ENCODE measurements around the gene ACAA2. TPM values are rescaled to one million over a fixed set of nuclear protein-coding genes. Genes with fewer than 3 reads are reported as not detected.

Gene ACAA2
- total and polyA plus RNA-seq, 8 donors = 20.3 to 53.0 (median 32.5) TPM

DNA sequence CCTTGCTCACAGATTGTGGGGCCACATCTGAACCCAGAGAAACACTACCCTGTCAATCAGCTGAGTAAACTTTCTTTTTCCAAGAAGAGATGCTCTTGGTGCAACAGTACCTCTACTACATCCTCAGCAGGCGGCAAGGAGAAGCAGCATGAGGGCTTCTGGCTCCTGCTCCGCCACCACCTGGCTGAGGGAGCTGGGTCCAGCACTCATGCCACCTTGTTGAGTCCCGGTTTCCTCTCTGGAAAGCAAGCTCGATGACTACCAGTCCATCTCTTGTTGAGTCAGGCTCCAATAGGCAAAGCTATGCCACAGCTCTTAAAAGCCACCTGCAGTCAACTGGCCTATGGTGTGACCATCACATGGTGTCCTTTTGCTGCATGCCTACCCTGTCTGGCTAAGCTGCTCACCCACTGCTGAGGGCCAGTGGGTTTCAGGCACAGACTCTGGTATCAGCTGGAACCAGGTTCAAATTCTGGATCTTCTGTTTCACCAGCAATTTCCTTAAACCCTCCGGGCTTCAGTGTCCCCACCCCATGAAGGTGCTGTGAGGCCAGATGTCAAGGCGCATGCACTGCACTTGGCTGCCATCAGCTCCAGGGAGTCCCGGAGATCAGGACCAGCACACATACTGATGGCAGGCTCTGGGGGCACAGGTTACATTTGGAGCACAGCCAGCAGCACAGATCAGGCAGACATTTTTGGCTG lies 42.5 kb upstream of the ACAA2 start:
- no peak for FAIRE-seq

DNA sequence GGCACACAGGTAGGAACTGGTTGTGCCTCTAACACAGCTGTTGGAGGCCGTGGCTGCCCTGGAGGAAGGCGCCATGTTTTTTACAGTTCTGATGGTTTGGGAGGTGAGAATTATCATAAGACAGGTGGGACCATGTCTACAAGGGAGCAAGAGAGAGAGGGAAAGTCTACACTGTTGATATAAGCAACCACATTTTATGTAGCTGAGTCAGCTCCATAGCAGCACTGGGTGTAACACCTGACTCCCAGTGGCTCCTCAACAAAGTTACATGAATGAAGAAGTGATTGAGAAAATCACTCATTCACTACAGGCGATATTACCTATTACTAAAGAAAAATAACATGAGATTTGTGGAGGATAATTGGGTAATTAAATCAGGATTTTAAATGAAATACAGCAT lies 41.3 kb upstream of the ACAA2 start:
- peaks cover 9 to 17% (median 9%) of the 10 kb centered on the region in 3 donors for H3K4me1 ChIP-seq
- H3K9me3 ChIP-seq = no peaks in the 10 kb centered on the region
- no peaks in the 10 kb centered on the region for H3K36me3 ChIP-seq
- ATAC-seq = no peak
- H3K27me3 ChIP-seq = no peaks in the 10 kb centered on the region
- FAIRE-seq = no peak
- DNase-seq = no peak
- H3K4me3 ChIP-seq = no peak overlapping the region
- no peak overlapping the region for H3K27ac ChIP-seq
- intact Hi-C loops (cut with DNase I) = loop anchor here in 2 of 3 donors (5.0 to 10.0 kb wide), 4 partner anchors 290 to 342 kb away; partner anchors contain the start of gene LIPG (in 1 of the 2)
- 95 to 96% methylated on average over 3 of the region's 3 CpGs for WGBS, 2 donors
- TF ChIP-seq CTCF (IDR thresholded peaks at IDR 0.05) = no peak

More for the DNA sequence above, 42.5 kb upstream of the ACAA2 start:
- ATAC-seq = no peak
- DNase-seq = no peak
- peaks cover 13 to 23% (median 15%) of the 10 kb centered on the region in 3 donors for H3K4me1 ChIP-seq
- H3K36me3 ChIP-seq = no peaks in the 10 kb centered on the region
- TF ChIP-seq CTCF (IDR thresholded peaks at IDR 0.05) = no peak
- H3K4me3 ChIP-seq = no peak overlapping the region
- no peaks in the 10 kb centered on the region for H3K9me3 ChIP-seq
- H3K27ac ChIP-seq = no peak overlapping the region
- intact Hi-C loops (cut with DNase I) = loop anchor here in 2 of 3 donors (5.0 to 10.0 kb wide), 4 partner anchors 291 to 344 kb away; partner anchors contain the start of gene LIPG (in 1 of the 2)
- WGBS, 2 donors = 91 to 92% methylated on average over 7 of the region's 7 CpGs
- no peaks in the 10 kb centered on the region for H3K27me3 ChIP-seq

- H3K4me1 ChIP-seq = peaks cover 0 to 8% (median 0%) of the 10 kb centered on the region in 3 donors
- H3K36me3 ChIP-seq = no peaks in the 10 kb centered on the region
- DNase-seq = no peak
- FAIRE-seq = no peak
- no peak for ATAC-seq
- H3K4me3 ChIP-seq = no peak overlapping the region
- H3K27me3 ChIP-seq = no peaks in the 10 kb centered on the region
- intact Hi-C loops (cut with DNase I) = loop anchor here in 1 of 3 donors (10.0 kb wide), 2 partner anchors 289 to 339 kb away; partner anchors contain the start of gene LIPG
- no peaks in the 10 kb centered on the region for H3K9me3 ChIP-seq
- TF ChIP-seq CTCF (IDR thresholded peaks at IDR 0.05) = no peak
- WGBS, 2 donors = 89 to 91% methylated on average over 8 of the region's 8 CpGs
- H3K27ac ChIP-seq = no peak overlapping the region
Observed at GRCh38 chr18:49853436-49853835, 40.1 kb upstream of the ACAA2 start.

DNA sequence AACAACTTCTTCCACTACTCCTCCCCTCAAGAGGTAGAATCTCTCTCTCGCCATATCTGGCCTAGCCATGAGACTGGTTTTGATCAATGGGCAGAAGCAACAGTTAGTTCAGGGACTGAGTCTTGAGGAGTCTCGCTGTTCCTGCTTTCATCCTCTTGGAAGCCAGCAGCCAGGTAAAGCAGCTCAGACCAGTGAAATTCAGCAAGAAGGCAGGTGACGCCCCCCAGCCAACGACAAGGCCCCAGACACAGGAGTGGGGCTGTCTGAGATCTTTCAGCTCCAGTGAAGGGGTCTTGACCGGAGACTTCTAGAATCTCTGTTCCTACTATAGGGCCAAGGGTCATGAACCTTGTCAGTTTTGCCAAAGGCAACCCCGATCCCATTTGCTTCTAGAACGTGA lies 39.7 kb upstream of the ACAA2 start:
- DNase-seq = no peak
- Histone ChIP-seq H3K4me3 (no peak overlapping the region), H3K27ac (no peak overlapping the region), H3K27me3 (no peaks in the 10 kb centered on the region), H3K9me3 (no peaks in the 10 kb centered on the region), H3K36me3 (no peaks in the 10 kb centered on the region), H3K4me1 (peaks cover 0 to 3% (median 0%) of the 10 kb centered on the region in 3 donors)
- 80 to 84% methylated on average over 7 of the region's 7 CpGs for WGBS, 2 donors
- intact Hi-C loops (cut with DNase I) = loop anchor here in 1 of 3 donors (10.0 kb wide), 2 partner anchors 288 to 338 kb away; partner anchors contain the start of gene LIPG
- no peak for FAIRE-seq
- TF ChIP-seq CTCF (IDR thresholded peaks at IDR 0.05) = no peak
- no peak for ATAC-seq

DNA sequence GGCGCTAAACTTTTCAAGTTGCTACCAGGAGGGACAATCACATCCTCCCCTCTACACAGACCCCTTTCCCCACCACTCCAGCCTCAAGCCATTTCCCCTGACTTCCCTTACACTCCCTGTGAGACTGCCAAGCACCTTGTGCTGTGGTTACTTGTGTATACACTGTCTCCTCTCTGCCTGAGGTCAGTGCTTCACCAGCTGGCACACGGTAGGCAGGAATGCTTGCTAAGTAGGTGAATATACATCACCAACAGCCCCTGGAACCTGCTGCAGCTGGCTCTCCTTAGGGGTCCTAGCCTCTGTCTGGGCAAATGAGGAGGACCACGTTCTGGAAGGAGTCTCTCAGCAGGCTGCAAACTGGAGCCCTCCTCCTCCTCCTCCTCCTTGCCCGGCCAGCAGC lies 38.3 kb upstream of the ACAA2 start:
- no peak overlapping the region for H3K27ac ChIP-seq
- TF ChIP-seq CTCF (IDR thresholded peaks at IDR 0.05) = no peak
- H3K4me1 ChIP-seq = no peaks in the 10 kb centered on the region
- DNase-seq (no peak), FAIRE-seq (no peak), ATAC-seq (no peak)
- H3K27me3 ChIP-seq = no peaks in the 10 kb centered on the region
- intact Hi-C loops (cut with DNase I) = loop anchor here in 1 of 3 donors (10.0 kb wide), 2 partner anchors 287 to 337 kb away; partner anchors contain the start of gene LIPG
- no peaks in the 10 kb centered on the region for H3K36me3 ChIP-seq
- 85 to 86% methylated on average over 4 of the region's 4 CpGs for WGBS, 2 donors
- H3K9me3 ChIP-seq = no peaks in the 10 kb centered on the region
- no peak overlapping the region for H3K4me3 ChIP-seq

Data from pancreas (tissue), 10 donors.